ENCODE results near the gene ZNF43. TPM values are rescaled to one million over a fixed set of nuclear protein-coding genes. Genes with fewer than 3 reads are reported as not detected.
"Not testable (repeated sequence)": the region's sequence is repeated elsewhere in the genome, so short reads cannot be mapped to it uniquely, and the experiment has no call there.

ZNF43 gene
- total RNA-seq, result 10 to 100 TPM; 12.3 to 13.9 TPM
- long read RNA-seq, donor 1, partial matches to known transcripts, result 0 of 5 reads
- long read RNA-seq, donor 1, other reads (novel, unspliced or antisense), result 2 of 5 reads
- long read RNA-seq, donor 2, partial matches to known transcripts, result 0 of 4 reads
- long read RNA-seq, donor 2, other reads (novel, unspliced or antisense), result 3 of 4 reads

- peak; percentile 99 for DNase-seq (ENCODE audit: low spot score)
- intact Hi-C loops (cut with DNase I), result no loop called here
Observed at GRCh38 chr19:21835810-21836444, at the start of gene ZNF43. Gene ZNF43 (minus strand): TSS chr19:21836182. CDS start chr19:21836038, 144 bp downstream.

DNA sequence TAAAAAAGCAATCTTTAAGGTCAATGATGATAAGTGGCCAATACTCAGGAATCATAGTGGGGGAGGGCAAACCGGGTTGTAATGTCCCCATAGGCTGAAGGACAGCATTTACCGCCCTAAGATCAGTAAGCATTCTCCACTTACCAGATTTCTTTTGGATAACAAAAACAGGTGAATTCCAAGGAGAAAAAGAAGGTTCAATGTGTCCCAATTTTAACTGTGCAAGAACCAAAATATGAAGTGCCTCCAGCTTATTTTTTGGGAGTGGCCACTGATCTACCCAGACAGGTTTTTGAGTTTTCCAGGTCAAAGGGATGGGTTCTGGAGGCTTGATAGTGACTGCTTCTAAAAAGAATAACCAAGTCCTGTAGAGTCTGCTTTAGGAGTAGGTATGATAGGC is 49.5 kb upstream of the ZNF43 start:
- DNase-seq (ENCODE audit: low spot score); intact Hi-C loops (cut with DNase I): not testable (repeated sequence)

- intact Hi-C loops (cut with DNase I), result not testable (repeated sequence)
Observed at GRCh38 chr19:21884786-21885185, 48.8 kb upstream of the ZNF43 start.

GRCh38 chr19:21883516-21883915 is 47.5 kb upstream of the ZNF43 start:
- intact Hi-C loops (cut with DNase I), result no loop called here
- no peak for DNase-seq (ENCODE audit: low spot score)

More at GRCh38 chr19:21884786-21885185, 48.8 kb upstream of the ZNF43 start:
- not testable (repeated sequence) for DNase-seq (ENCODE audit: low spot score)

DNA sequence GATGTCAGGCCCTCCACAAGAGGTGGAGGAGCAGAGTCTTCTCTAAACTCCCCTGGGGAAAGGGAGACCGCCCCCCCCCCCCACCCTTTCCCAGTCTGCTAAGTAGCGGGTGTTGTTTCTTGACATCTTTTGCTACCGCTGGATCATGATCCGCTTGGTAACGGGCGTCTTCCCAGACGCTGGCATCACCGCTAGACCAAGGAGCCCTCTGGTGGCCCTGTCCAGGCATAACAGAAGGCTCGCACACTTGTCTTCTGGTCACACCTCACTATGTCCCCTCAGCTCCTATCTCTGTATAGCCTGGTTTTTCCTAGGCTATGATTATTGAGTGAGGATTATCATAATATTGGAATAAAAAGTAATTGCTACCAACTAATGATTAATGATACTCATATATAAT is 44.8 kb upstream of the ZNF43 start:
- intact Hi-C loops (cut with DNase I); DNase-seq (ENCODE audit: low spot score): not testable (repeated sequence)

GRCh38 chr19:21878646-21879045 is 42.7 kb upstream of the ZNF43 start:
- no peak for DNase-seq (ENCODE audit: low spot score)
- intact Hi-C loops (cut with DNase I), result no loop called here

DNA sequence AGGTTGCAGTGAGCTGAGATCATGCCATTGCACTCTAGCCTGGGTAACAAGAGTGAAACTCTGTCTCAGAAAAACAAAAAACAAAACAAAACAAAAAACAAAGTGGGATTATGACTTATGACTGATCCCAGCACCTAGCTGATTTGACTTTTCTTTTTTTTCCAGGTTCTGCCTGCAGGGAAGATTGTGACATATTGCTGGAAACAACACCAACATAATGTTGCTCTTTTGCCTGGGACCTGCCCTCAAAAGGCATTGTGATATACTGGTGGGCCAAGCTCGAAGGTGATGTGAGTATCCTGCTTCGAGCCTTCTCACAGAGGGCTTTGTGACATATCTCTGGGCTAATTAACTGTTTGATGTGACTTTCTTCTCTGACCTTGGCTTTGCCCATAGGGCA is 42.0 kb upstream of the ZNF43 start:
- DNase-seq (ENCODE audit: low spot score), result no peak
- intact Hi-C loops (cut with DNase I), result no loop called here

DNA sequence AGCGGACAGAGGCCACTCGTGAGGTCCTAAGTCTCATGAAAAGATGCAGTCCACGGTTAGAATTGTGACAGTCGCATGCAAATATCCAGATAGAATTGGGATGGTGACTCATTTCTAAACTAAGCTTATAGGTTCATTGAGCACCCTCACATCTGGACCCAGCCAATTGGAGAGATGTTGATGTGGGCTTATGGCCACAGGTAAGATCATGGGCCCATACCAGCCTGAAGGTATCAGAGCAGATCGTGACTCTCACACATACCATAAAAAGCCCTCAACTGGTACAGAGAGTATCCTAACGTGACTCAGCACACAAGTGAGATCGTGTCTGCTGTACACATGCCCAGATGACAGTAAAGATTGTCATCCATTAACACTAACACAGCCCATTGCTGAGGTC is 40.6 kb upstream of the ZNF43 start:
- DNase-seq (ENCODE audit: low spot score); intact Hi-C loops (cut with DNase I): not testable (repeated sequence)

GRCh38 chr19:21856773-21857514 is 21.0 kb upstream of the ZNF43 start:
- no peak for DNase-seq (ENCODE audit: low spot score)
- intact Hi-C loops (cut with DNase I), result no loop called here

GRCh38 chr19:21851596-21852345 is 15.8 kb upstream of the ZNF43 start:
- intact Hi-C loops (cut with DNase I), result no loop called here
- peak; percentile 98 for DNase-seq (ENCODE audit: low spot score)

DNA sequence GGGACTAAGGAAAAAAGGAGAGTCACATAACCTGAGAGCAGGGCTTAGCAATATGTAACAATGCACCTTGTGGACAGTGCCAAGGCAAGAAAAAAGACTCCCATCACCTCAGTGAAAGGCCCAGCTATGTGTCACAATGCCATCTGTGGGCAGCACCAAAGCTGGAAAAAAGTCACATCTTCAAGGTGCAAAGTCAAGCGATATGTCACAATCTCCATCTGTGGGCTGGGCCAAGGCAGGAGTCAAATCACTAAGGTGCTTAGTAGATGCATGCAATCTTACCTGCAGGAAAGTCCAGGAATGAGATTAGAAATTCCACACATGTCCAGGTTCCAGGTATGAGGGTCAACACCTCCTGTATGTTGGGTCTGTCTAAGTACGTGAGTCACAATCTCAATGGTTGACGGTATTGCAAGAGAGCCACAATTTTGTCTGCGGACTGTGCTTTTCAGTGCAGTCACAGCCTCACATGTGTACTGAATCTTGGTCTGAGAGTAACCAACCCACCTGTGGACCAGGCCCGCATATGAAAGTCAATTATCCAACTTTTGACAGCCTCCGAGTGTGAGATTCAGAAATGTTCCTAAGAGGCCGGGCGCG is 14.8 kb upstream of the ZNF43 start:
- DNase-seq (ENCODE audit: low spot score), result no peak
- intact Hi-C loops (cut with DNase I), result no loop called here

- intact Hi-C loops (cut with DNase I), result no loop called here
- no peak for DNase-seq (ENCODE audit: low spot score)
Observed at GRCh38 chr19:21848706-21849105, 12.7 kb upstream of the ZNF43 start.

GRCh38 chr19:21843081-21843480 is 7.1 kb upstream of the ZNF43 start:
- DNase-seq (ENCODE audit: low spot score), result no peak
- intact Hi-C loops (cut with DNase I), result no loop called here

GRCh38 chr19:21841488-21842097 is 5.6 kb upstream of the ZNF43 start:
- DNase-seq (ENCODE audit: low spot score), result no peak
- intact Hi-C loops (cut with DNase I), result no loop called here

GRCh38 chr19:21841081-21841480 is 5.1 kb upstream of the ZNF43 start:
- no peak for DNase-seq (ENCODE audit: low spot score)
- intact Hi-C loops (cut with DNase I), result no loop called here

DNA sequence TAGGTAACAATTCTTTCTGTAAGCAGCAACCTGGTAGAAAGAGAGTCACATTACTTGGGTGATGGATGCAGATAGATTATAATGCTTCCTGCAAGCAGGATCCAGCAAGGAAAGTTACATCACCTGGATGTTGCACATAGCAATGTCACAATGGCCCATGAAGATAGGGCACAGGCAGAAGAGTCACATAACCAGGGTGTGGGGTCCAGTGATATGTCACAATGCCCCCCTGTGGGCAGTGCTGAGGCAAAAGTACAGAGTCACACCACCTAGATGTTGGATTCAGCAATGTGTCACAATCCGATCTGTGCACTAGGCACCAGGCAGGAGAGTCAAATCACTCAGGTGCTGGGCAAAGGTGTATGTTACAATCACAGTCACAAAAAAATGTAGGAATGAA is 4.0 kb upstream of the ZNF43 start:
- no peak for DNase-seq (ENCODE audit: low spot score)
- intact Hi-C loops (cut with DNase I), result no loop called here

DNA sequence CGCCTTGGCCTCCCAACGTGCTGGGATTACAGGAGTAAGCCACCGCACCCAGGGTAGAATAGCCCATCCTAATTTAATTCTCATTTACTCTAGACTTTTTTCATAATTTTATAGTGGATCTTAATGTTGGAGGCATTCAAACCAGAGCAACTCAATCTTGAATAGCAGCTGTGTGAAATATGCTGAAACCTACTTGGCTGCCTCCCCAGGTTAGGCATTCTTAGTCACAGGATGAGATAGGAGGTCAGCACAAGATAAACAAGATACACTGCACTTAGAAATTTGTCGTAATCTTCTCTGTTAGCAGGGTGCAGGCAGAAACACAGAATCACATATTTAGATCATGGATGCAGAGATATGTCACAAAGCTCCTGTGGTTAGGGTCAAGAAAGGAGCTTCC is 2.7 kb upstream of the ZNF43 start:
- DNase-seq (ENCODE audit: low spot score), result no peak
- intact Hi-C loops (cut with DNase I), result no loop called here

GRCh38 chr19:21835429-21835809 is 563 bp downstream of the ZNF43 start:
- intact Hi-C loops (cut with DNase I), result no loop called here

DNA sequence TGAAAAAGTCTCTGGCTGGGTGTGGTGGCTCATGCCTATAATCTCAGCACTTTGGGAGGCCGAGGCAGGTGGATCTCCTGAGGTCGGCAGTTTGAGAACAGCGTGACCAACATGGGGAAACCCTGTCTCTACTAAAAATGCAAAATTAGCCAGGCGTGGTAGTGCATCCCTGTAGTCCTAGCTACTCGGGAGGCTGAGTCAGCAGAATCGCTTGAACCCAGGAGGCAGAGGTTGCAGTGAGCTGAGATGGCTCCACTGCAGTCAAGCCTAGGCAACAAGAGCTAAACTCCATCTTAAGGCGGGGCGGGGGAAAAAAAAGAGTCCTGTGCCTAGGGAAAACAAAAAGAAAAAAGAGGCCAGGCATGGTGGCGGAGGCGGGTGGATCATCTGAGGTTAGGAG is 2.2 kb downstream of the ZNF43 start:
- DNase-seq (ENCODE audit: low spot score), result no peak
- intact Hi-C loops (cut with DNase I), result no loop called here

More at GRCh38 chr19:21835429-21835809, 563 bp downstream of the ZNF43 start:
- DNase-seq (ENCODE audit: low spot score), result peak; percentile 81

Measured in posterior vena cava (tissue), 2 donors.